ENCODE measurements around the gene XXYLT1.

XXYLT1 gene

GRCh38 chr3:195151402-195151801 is 119.6 kb downstream of the XXYLT1 start:
- no peak for DNase-seq (ENCODE audit: low spot score)

DNA sequence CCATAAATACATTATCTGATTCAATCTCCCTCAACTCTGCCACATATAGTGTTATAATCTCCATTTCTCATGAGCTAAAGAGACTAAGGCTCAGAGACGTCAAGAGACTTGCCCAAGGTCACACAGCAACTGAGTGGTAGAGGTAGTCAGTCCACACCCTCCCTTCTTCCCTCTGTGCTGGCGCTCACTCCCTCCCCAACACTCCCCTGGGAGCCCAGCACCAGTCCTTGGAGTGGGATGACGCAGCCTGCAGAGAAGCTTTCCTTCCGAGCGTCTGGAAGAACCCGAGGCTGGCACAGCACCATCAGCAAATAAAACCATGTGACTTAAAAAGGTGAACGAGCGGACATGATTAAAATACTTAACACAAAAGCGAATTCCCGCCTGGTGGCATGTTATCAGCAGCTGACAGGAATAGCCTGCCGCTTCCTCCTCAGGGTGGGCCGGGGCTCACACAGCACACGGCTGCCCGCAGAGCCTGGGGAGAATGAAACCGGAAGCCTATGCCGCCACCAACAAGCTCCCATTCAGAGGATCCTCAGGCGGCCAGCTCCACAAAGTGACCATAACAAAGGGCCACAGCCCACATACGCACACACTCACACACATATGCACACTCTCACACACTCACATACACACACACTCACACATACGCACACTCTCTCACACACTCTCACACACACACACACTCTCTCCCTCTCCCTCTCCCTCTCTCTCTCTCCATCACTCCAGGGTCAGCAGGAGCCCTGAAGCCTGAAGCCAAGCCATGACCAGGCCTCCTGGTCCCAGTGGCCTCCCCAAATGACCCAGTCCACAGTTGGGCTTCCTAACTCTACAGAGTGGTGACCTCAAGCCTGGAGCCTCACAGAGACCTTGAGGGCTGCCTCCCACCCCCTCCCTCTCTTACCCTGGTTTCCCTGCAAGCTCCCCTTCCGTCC is 120.5 kb downstream of the XXYLT1 start:
- DNase-seq (ENCODE audit: low spot score), result no peak

GRCh38 chr3:195149292-195150030 is 121.5 kb downstream of the XXYLT1 start:
- DNase-seq (ENCODE audit: low spot score), result no peak

- DNase-seq (ENCODE audit: low spot score), result no peak
Measured at GRCh38 chr3:195148549-195148948, 122.4 kb downstream of the XXYLT1 start.

DNA sequence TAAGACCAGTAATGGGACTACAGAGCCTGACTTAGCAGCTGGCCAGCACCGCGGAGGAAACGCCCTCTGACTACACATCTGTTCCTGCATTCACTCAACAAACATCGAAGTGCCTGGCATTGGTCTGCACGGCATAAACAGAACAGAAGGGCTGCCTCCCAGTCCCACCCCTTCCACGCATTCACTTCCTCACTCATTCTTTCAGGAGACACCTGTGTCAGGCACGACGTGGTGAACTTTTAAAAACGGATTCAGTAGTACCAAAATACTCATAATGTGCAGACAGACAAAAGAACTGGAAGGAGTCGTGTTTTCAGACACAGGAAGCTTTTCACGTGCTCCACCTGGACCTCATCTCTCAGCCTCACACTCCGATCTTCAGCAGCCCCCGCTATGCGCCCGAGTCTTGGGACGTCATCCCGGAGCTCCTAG is 123.3 kb downstream of the XXYLT1 start:
- peak; percentile 42 for DNase-seq (ENCODE audit: low spot score)

GRCh38 chr3:195146131-195146530 is 124.8 kb downstream of the XXYLT1 start:
- DNase-seq (ENCODE audit: low spot score), result no peak

GRCh38 chr3:195145579-195145978 is 125.4 kb downstream of the XXYLT1 start:
- DNase-seq (ENCODE audit: low spot score), result no peak

DNA sequence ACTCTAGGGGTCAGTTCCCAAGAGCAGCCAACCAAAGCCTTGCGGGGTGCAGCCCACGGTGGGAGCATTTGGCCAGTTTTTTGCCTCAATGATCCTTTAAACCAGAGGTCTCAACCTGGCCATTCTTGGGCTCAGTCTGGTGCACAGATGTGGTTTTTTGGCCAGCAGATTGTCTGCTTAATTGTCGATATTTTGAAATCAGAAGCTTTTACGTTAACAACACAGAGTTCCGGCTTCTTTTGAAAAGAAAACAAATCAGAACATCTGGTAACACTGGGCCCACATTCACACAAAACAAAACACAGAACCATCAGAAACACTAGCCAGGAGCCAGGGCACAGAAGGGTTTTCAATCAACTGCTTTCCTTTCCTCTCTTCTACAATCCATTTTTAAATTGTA is 127.7 kb downstream of the XXYLT1 start:
- DNase-seq (ENCODE audit: low spot score), result no peak

GRCh38 chr3:195142519-195142918 is 128.4 kb downstream of the XXYLT1 start:
- DNase-seq (ENCODE audit: low spot score), result no peak

DNA sequence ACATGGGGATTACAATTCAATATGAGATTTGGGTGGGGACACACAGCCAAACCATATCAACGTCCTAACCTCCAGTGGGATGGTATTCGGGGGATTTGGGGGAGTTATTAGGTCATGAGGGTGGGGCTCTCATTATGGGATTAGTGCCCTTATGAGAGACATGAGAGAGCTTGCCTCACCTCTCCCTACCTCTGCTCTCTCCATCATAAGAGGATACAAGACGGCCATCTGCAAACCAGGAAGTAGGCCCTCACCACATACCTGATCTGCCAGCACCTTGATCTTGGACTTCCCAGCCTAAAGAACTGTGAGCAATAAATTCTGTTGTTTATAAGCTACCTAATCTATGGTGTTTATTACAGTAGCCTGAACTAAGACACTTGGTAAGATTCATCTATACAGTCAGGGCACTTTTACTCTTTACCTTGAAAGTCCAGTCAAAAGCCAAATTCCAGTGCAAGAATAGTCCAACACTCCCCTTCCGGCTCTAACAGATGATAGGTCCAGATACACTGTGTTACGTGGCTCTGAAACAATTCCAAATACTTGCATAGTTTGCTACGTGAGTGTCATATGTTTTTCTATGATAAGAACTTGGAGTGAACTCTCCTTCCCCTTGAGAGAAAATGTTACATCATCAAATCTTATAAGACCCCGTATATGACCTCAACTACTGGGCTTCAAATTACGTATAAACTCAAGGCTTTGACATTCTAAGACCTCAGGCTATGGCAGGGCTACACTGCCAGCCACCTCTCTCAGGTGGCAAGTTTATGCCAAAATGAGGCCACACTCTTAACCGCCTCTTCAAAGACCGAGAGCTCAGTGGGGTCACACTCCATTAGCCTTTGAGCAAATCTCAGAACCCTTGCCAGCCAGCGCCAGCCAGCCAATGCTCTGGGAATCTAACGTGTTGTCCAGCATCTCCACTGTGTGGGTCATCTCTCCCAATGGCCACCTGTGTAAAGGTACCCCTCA is 129.9 kb downstream of the XXYLT1 start:
- DNase-seq (ENCODE audit: low spot score), result no peak

GRCh38 chr3:195140410-195140809 is 130.5 kb downstream of the XXYLT1 start:
- DNase-seq (ENCODE audit: low spot score), result no peak

- DNase-seq (ENCODE audit: low spot score), result no peak
Measured at GRCh38 chr3:195139876-195140240, 131.1 kb downstream of the XXYLT1 start.

DNA sequence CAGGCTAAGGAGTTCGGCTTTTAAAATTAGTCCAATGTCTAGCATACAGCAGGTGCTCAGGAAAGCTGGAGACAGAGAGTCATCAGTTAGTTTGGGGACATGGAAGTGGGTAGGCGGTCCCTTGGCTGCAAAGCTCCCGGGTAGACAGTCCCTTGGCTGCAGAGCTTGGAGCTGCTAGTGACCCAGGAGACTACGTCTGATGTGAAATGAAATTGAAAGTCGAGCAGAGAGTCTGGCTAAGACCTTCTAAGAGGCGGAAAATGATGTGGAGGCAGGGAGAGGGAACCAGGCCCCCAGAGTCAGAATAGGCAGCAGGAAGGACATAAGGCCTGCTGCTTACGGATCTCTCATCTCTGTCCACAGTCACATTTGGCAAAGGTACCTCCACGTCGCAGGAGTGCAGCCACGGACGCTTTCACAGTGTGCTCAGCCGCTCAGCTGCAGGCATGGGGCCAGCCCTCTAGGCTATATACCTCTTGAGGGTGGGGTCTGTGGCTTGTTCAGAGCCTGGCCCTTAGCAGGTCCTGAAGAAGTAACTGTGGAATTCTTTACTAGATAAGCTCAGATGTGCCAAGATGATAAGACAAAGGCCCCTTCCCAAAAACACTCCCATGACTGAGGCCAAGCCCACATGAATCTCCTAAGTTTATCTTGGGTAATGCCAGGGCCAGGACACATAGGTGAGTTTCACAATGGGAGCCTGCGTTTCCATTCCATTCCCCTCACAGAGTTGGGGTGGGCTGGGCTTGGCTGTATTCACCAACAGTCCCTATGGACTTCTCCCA is 131.7 kb downstream of the XXYLT1 start:
- DNase-seq (ENCODE audit: low spot score), result no peak

DNA sequence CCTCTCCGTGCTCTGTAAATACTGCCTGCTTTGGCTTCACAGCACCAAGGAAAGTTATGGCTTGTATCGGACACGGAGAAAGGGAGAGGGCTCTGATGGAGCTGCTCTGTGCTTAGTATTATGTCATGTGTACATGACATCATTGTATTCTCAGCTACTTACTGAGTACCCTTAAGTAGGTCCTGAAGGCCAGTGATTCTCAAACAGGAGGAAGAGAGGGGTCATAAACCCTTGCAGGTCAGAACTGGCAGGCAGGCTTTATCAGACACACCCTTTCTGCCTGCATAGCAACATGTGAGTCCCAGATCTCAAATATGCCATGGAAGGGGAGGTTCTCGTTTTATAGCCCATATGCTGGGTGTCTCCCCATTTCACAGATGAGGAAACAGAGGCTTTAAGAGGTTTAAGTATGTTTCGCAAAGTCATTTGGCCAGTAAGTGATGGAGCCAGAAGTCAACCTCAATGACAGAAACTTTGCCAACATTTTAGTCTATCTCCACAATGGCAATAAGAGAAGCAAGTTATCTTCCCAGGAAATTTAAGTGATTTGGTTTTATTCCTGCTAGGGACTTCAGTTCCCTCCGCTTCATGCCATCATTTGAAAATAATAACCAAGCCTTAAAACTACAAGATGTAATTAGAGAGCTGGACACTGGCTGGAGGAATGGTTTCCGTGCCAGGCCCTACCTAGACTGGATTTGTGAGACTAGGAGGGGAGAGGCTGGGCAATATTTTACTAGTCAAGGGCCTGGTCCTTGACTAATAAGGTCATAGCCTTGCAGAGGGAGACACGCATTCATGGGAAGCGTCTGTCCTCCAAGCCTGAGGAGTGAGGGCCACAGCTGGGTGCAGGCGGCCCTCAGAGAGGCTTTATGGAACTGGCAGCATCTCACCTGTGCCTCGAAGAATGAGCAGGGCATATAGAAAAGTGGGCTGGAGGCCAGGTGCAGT is 133.0 kb downstream of the XXYLT1 start:
- DNase-seq (ENCODE audit: low spot score), result no peak

DNA sequence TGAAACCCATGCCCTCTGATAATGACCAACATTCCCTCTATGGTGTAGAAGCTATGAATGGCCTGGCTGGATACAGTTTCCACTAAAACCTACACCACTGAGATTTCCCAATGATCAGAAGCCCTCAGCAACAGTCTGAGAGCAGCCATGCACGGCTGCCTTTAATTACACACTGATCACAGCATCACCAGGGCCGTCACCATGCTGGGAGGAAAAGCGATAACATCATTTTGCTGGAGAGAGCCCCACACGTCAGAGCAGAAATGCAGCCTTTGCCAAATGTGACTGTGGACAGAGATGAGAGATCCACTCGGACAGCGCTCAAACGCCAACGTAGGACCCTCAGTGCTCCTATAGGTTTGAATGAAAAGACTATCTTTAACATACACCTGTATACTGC is 135.0 kb downstream of the XXYLT1 start:
- DNase-seq (ENCODE audit: low spot score), result no peak

DNA sequence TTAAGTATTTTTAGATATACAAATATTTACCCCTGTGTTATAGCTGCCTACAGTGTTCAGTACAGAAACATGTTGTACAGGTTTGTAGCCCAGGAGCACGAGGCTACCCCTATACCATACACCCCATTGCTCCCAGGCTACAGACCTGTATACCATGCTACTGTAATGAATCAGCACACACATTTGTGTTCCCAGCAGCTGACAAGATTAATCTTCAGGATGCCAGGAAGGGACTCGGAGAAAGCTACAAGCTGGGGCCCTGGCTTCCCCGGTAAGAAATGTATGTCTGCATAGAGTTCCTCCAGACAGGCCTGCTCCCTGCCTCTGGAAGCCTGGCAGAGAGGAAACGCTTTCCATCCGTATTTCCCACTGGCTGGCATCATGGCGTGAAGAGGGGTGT is 136.5 kb downstream of the XXYLT1 start:
- no peak for DNase-seq (ENCODE audit: low spot score)

GRCh38 chr3:195133462-195133861 is 137.5 kb downstream of the XXYLT1 start:
- DNase-seq (ENCODE audit: low spot score), result no peak

DNA sequence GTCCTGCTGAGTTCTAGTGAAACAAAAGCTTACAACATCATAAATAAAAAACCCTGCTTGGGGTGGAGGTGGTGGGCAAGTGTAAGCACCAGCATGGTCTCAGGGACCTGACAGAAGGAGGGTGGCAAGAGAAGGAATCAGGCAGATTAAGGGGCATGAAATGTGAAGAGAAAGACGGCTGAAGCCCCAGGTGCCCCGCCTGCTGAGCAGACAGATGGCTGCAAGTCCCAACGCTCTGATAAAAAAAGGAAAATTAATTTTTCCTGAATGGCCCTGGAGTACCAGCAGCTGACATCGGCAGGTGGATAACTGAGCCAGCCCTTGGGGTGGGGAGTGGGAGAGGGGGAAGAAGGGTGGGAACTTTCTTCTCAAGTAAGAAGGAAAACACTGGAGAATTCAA is 137.9 kb downstream of the XXYLT1 start:
- no peak for DNase-seq (ENCODE audit: low spot score)

- no peak for DNase-seq (ENCODE audit: low spot score)
Measured at GRCh38 chr3:195131176-195131575, 139.8 kb downstream of the XXYLT1 start.

Measured in GM03348 (cell line).